ENCODE results near the gene PLAGL1.

Gene PLAGL1

DNA sequence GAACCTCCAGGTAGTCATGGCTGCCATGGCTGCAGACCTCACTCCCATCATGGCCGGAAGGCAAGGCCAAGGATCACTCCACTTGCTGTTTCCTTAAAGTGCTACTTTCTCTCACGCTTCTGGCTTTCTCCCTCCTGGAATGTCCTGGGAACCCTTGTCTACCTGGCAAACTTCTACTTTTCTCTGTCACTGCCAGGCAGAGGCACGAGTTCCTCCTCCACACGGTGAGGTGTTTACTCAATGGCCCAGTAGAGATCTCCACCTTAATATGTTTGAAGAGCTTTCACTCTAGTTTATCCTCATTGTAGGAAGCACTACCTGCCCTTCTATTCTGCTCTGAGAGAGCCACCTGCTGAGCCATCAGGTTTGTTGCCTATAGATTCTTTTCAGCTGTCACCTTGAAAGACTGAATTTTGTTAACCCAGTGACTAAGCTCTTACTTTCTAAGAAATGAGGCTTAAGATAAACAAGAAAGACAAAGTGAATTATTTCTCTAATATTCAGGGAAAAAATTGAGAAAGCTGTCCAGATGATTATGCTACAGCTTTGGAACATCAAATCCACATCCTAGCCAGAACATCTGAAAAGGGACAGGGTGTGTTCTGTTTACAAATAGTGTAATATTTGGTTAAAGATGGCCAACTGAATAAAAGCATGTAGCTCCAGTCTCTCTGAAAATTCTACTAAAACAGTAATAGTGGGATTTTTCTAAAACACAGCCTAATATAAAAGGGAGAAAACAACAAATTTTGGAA lies 54.9 kb downstream of the PLAGL1 start:
- no peaks in the 10 kb centered on the region for H3K27me3 Mint-ChIP-seq
- no peaks in the 10 kb centered on the region for H3K4me1 Mint-ChIP-seq (ENCODE audit: low read depth in 2 of 2)
- no peak overlapping the region for H3K4me3 Mint-ChIP-seq
- DNase-seq (no peak), ATAC-seq (replicated peaks) (no peak)
- no peaks in the 10 kb centered on the region for H3K36me3 Mint-ChIP-seq (ENCODE audit: insufficient read depth)
- no peak overlapping the region for H3K27ac Mint-ChIP-seq
- H3K9me3 Mint-ChIP-seq = no peaks in the 10 kb centered on the region

DNA sequence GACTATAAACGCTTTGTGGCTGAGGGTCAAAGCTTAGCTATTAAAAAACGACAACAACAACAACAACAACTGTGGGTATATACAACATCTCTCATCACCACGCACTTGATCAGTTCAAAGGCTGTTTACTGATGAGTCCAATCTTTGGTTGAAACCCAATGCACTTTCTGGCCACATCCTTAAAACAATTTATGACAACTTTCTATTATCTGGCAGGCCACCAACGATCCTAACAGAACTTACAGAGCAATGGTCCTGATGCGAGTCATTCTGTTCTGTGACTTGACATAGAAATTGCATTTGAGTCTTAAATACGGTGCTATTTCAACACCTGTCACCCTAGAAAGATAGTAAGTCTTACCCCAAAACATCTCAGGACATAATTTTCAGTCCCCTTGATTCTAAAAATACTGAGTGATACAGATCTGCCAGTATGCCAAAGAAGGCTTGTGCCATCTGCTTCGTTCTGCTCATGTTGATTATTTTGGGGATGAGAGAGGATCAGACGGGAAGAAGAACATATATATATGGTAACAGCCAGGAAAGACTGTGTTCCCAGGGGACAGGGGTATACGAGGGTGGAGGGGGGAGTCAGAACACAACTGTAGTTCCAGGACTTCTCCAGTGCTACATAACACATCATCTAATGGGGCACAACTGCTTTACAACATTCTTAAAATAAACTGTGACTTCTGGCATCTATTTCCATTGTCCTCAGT lies 55.8 kb downstream of the PLAGL1 start:
- no peak overlapping the region for H3K27ac Mint-ChIP-seq
- DNase-seq (no peak), ATAC-seq (replicated peaks) (no peak)
- no peaks in the 10 kb centered on the region for H3K27me3 Mint-ChIP-seq
- no peaks in the 10 kb centered on the region for H3K36me3 Mint-ChIP-seq (ENCODE audit: insufficient read depth)
- H3K4me1 Mint-ChIP-seq (ENCODE audit: low read depth in 2 of 2) = no peaks in the 10 kb centered on the region
- H3K9me3 Mint-ChIP-seq = no peaks in the 10 kb centered on the region
- H3K4me3 Mint-ChIP-seq = no peak overlapping the region

- no peaks in the 10 kb centered on the region for H3K36me3 Mint-ChIP-seq (ENCODE audit: insufficient read depth)
- H3K4me1 Mint-ChIP-seq (ENCODE audit: low read depth in 2 of 2) = no peaks in the 10 kb centered on the region
- ATAC-seq (replicated peaks) = no peak
- H3K27ac Mint-ChIP-seq = no peak overlapping the region
- no peaks in the 10 kb centered on the region for H3K27me3 Mint-ChIP-seq
- H3K9me3 Mint-ChIP-seq = no peaks in the 10 kb centered on the region
- H3K4me3 Mint-ChIP-seq = no peak overlapping the region
- DNase-seq = no peak
These were observed 57.2 kb downstream of the PLAGL1 start for GRCh38 chr6:143950875-143951274.

- no peaks in the 10 kb centered on the region for H3K27me3 Mint-ChIP-seq
- no peak overlapping the region for H3K27ac Mint-ChIP-seq
- no peaks in the 10 kb centered on the region for H3K36me3 Mint-ChIP-seq (ENCODE audit: insufficient read depth)
- ATAC-seq (replicated peaks) = no peak
- no peaks in the 10 kb centered on the region for H3K9me3 Mint-ChIP-seq
- H3K4me3 Mint-ChIP-seq = no peak overlapping the region
- DNase-seq = no peak
- no peaks in the 10 kb centered on the region for H3K4me1 Mint-ChIP-seq (ENCODE audit: low read depth in 2 of 2)
These were observed 58.1 kb downstream of the PLAGL1 start for GRCh38 chr6:143949962-143950361.

DNA sequence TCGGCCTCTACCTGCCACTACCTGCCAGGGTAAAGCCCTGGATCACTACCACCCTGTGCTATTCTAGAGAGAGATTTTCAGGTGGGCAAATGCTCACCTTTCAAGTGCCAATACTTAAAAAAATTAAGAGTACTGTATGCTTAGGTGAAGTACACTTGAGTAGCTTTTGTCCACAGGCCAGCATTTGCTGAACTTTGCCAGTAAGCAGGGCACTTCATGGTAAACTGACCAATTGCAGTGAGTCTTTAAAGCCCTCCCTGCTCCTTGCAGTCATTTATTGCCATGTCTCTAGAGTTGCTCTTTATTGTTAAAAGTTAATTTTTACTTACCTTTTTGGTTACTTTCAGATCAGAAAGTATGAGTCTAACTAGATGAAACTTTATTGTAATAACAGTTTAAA lies 58.5 kb downstream of the PLAGL1 start:
- H3K27ac Mint-ChIP-seq = no peak overlapping the region
- DNase-seq (no peak), ATAC-seq (replicated peaks) (no peak)
- H3K27me3 Mint-ChIP-seq = no peaks in the 10 kb centered on the region
- no peaks in the 10 kb centered on the region for H3K36me3 Mint-ChIP-seq (ENCODE audit: insufficient read depth)
- no peaks in the 10 kb centered on the region for H3K9me3 Mint-ChIP-seq
- no peaks in the 10 kb centered on the region for H3K4me1 Mint-ChIP-seq (ENCODE audit: low read depth in 2 of 2)
- H3K4me3 Mint-ChIP-seq = no peak overlapping the region

DNA sequence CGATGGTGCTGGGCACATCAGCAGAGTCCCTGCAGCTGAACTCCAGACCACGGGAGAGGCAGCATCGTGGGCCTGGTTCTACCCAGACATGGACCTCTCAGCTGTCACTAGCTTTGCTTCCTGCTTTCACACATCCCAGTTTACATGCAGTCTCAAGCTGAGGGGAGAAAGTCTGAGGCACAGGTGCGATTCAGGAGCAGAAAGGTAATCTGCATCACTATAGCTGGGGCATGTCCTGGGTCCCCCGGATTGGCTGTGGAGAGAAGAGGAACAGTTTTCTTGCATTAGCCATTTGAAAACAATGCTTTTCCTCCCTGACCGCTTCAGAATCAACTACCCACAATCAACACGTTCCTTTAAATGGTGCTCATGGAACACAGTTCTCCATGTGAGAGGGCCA lies 59.9 kb downstream of the PLAGL1 start:
- Mint-ChIP-seq H3K27ac (no peak overlapping the region), H3K4me3 (no peak overlapping the region), H3K4me1 (ENCODE audit: low read depth in 2 of 2) (no peaks in the 10 kb centered on the region), H3K27me3 (no peaks in the 10 kb centered on the region), H3K36me3 (ENCODE audit: insufficient read depth) (no peaks in the 10 kb centered on the region), H3K9me3 (no peaks in the 10 kb centered on the region)
- no peak for ATAC-seq (replicated peaks)
- no peak for DNase-seq

DNA sequence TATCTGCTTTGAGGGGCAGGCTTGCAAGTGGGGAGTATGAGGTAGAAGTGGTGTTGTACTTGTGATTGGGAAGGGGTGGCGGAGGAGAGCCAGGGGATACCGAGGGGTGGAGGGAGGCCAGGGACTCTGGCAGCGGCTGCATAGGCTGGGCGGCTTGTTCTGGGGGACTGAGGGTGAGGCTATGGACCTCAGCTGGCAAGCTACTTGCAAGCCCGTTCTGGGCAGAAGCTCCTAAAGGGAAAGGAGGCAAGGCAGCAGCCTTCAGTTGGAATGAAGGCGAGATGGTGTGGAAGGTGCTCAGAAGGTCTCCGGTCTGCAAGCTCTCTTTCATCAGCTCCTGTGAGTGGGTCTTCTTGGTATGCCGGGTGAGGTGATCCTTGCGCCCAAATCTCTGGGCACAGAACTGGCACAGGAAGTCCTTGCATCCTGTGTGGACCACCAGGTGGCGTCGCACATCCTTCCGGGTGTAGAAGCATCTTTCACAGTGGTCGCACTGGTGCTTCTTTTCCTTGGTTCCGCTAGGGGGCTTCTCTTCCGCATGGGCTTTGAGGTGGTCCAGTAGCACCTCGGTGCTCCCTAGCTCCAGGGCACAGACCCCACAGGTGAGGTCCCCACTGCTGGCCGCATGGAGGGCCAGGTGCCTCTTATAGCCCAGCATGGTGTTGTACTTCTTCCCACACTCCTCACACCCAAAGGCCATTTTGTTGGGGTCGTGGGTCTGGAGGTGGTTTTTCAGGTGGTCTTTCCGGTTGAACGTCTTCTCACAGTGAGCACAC lies 66.0 kb downstream of the PLAGL1 start:
- Mint-ChIP-seq H3K4me3 (no peak overlapping the region), H3K9me3 (no peaks in the 10 kb centered on the region), H3K27me3 (no peaks in the 10 kb centered on the region), H3K36me3 (ENCODE audit: insufficient read depth) (no peaks in the 10 kb centered on the region), H3K27ac (peak overlapping the region in 1 of 2 donors; percentile 35), H3K4me1 (ENCODE audit: low read depth in 2 of 2) (peaks cover 4 to 13% of the 10 kb centered on the region in 2 donors)
- DNase-seq (peak; percentile 35 to 54 (median 43)), ATAC-seq (replicated peaks) (peak; percentile 63)

DNA sequence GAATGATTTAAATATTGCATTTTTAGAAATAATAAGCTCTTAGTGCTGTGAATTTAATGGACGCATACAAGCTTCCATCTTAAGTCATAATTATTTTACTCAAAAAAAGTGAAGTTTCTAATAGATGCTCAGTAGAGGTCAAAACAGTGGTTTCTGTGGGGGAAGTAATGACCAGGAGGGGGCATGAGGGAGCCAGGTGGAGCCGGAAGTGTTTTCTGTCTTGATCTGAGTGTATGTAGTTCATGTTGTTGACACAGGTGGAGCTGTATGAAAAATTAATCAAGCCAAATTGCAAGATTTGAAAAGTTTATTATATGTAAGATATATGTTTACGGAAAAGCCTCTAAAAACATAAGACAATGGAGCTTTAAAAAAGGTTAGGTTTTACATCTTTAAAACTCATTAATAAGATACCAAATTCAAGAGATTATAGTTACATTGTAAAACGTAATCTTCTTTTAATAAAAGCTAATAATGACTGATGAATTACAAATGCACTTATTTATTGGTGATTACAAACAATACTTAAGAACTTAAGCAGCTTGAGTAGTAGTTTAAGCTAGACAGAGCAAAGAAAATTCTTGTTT lies 68.0 kb downstream of the PLAGL1 start:
- H3K36me3 Mint-ChIP-seq (ENCODE audit: insufficient read depth) = no peaks in the 10 kb centered on the region
- DNase-seq (peak; percentile 36 to 51 (median 45)), ATAC-seq (replicated peaks) (peak; percentile 93)
- H3K9me3 Mint-ChIP-seq = no peaks in the 10 kb centered on the region
- H3K4me3 Mint-ChIP-seq = no peak overlapping the region
- peaks cover 0 to 10% of the 10 kb centered on the region in 2 donors for H3K27me3 Mint-ChIP-seq
- no peak overlapping the region for H3K27ac Mint-ChIP-seq
- peaks cover 4 to 13% of the 10 kb centered on the region in 2 donors for H3K4me1 Mint-ChIP-seq (ENCODE audit: low read depth in 2 of 2)

DNA sequence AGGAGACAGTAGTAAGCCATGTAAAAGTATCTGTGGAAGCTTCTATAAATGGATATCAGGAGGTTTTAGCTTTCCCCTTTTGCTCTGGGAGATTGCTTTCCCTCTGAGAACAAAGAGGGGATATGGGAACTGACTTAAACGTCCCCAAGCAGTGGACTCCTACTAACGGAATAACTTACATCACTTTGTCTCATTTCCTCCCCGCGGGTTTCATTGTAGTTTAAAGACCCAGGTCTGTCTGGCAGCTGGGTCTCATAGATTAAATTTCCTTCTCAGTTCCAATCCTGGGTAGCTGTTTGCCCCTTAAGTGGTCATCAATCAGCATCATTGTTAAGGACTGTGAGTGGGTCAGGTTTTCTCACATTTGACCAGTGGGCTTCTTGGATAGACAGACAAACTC lies 68.7 kb downstream of the PLAGL1 start:
- Mint-ChIP-seq H3K4me1 (ENCODE audit: low read depth in 2 of 2) (peaks cover 4 to 13% of the 10 kb centered on the region in 2 donors), H3K4me3 (no peak overlapping the region), H3K27me3 (peaks cover 0 to 17% of the 10 kb centered on the region in 2 donors), H3K9me3 (no peaks in the 10 kb centered on the region), H3K27ac (no peak overlapping the region), H3K36me3 (ENCODE audit: insufficient read depth) (no peaks in the 10 kb centered on the region)
- DNase-seq (no peak), ATAC-seq (replicated peaks) (no peak)

DNA sequence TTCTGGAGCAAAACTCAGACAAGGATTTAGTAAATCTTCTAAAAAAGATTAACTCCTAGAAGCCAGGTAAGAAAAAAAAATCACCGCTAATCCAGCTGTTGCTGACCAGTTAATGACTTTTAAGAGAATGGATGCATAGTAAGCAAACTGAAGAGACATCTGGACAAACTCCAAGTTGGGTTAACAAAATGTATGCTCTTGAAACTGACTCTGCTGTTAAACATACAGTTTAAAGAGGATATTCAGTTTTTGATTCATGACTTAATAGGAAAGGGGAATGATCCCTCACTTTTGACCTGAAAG lies 70.4 kb downstream of the PLAGL1 start:
- Mint-ChIP-seq H3K27ac (no peak overlapping the region), H3K9me3 (no peaks in the 10 kb centered on the region), H3K4me1 (ENCODE audit: low read depth in 2 of 2) (peaks cover 4 to 13% of the 10 kb centered on the region in 2 donors), H3K4me3 (no peak overlapping the region), H3K36me3 (ENCODE audit: insufficient read depth) (no peaks in the 10 kb centered on the region), H3K27me3 (peaks cover 0 to 34% of the 10 kb centered on the region in 2 donors)
- ATAC-seq (replicated peaks) = no peak
- DNase-seq = no peak

DNA sequence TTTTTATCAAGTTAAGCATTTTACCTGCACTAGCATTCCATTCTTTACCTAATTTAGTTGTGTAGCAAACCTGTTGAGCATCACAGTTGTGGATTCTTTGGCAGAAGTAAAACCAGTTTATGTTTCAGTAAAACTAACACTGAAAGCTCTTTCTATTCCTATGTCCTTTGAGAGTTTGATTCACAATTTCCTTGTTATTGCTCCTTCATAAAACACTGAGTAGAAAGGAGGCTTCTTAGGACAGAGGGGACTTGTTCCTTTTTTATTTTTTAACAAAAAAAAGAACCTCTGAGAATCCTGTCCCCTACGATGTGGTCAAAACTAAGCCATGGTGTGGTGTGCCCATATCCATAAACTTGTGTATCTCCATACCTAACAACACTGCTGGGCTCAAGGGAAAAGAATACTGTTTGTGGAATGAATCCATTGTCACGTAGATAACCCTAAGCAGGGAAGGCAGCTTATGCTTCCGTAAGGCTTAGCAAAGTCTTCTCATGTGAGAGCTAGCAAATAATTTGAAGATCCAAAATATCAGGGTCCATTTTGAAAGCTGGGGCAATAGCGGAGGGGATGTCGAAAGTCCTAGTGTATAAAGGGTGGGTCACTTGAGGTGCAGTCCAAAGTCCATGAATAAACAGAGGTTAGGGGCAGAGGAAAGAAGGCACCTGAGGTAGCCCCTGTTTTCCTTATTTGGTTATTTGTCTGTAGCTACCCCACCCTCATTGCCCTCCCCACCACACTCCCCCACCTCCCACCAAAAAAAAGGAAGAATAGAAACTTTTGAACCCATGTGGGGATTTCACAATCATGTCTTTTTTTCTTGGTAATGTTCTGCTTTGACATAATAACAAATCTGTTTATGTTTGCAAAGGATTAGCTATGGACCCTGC lies 71.0 kb downstream of the PLAGL1 start:
- ATAC-seq (replicated peaks) = no peak
- no peak overlapping the region for H3K4me3 Mint-ChIP-seq
- peaks cover 0 to 40% of the 10 kb centered on the region in 2 donors for H3K27me3 Mint-ChIP-seq
- H3K36me3 Mint-ChIP-seq (ENCODE audit: insufficient read depth) = no peaks in the 10 kb centered on the region
- H3K4me1 Mint-ChIP-seq (ENCODE audit: low read depth in 2 of 2) = peaks cover 0 to 10% of the 10 kb centered on the region in 2 donors
- no peak overlapping the region for H3K27ac Mint-ChIP-seq
- DNase-seq = no peak
- H3K9me3 Mint-ChIP-seq = no peaks in the 10 kb centered on the region

GRCh38 chr6:143936347-143936746 lies 71.7 kb downstream of the PLAGL1 start:
- no peak for DNase-seq
- ATAC-seq (replicated peaks) = no peak
- Mint-ChIP-seq H3K4me3 (no peak overlapping the region), H3K27ac (no peak overlapping the region), H3K27me3 (peaks cover under 1 to 45% of the 10 kb centered on the region in 2 donors), H3K4me1 (ENCODE audit: low read depth in 2 of 2) (peaks cover 0 to 5% of the 10 kb centered on the region in 2 donors), H3K36me3 (ENCODE audit: insufficient read depth) (no peaks in the 10 kb centered on the region), H3K9me3 (peaks cover 0 to 3% of the 10 kb centered on the region in 2 donors)

GRCh38 chr6:143934867-143935266 lies 73.2 kb downstream of the PLAGL1 start:
- Mint-ChIP-seq H3K27me3 (peaks cover 7 to 58% of the 10 kb centered on the region in 2 donors), H3K9me3 (peaks cover 0 to 5% of the 10 kb centered on the region in 2 donors), H3K4me1 (ENCODE audit: low read depth in 2 of 2) (peaks cover 0 to under 1% of the 10 kb centered on the region in 2 donors), H3K36me3 (ENCODE audit: insufficient read depth) (no peaks in the 10 kb centered on the region), H3K4me3 (no peak overlapping the region), H3K27ac (no peak overlapping the region)
- ATAC-seq (replicated peaks) = no peak
- no peak for DNase-seq

All from effector memory CD8-positive, alpha-beta T cell (primary cell).